RWPE2 (cell line): ENCODE data around the gene INO80B.

Experiments
- ATAC-seq: fragments of 200-7000 bp; cut with Tn5 transposase; 3 replicates; pipeline ENCODE4 v1.9.1; 2021; ENCODE audit warnings: low read depth
- DNase-seq: peaks from one replicate; pipeline ENCODE4 v3.0.0-alpha.2; 2020; ENCODE audit warnings: low spot score
- H3K27ac ChIP-seq: fragments of 450-650 bp; 2 replicates; pipeline ENCODE4 v1.5.1; 2017; ENCODE audit warnings: mild to moderate bottlenecking; ENCODE audit not compliant: poor library complexity, severe bottlenecking
- H3K27me3 ChIP-seq: fragments of 250-450 bp; sonication (Bioruptor Pico); 2 replicates; pipeline ENCODE4 v1.5.1; 2021; ENCODE audit warnings: mild to moderate bottlenecking, moderate library complexity; ENCODE audit not compliant: insufficient read depth, poor library complexity, severe bottlenecking
- H3K36me3 ChIP-seq: fragments of 250-450 bp; sonication (Bioruptor Pico); 2 replicates; pipeline ENCODE4 v1.5.1; 2020; ENCODE audit warnings: low read depth, mild to moderate bottlenecking, moderate library complexity
- H3K4me1 ChIP-seq: fragments of 250-450 bp; sonication (Bioruptor Pico); 2 replicates; pipeline ENCODE4 v1.5.1; 2021; ENCODE audit warnings: mild to moderate bottlenecking, moderate library complexity; ENCODE audit not compliant: insufficient read depth, poor library complexity, severe bottlenecking
- H3K4me3 ChIP-seq: fragments of 250-450 bp; sonication (Bioruptor Pico); 2 replicates; pipeline ENCODE4 v1.5.1; 2021; ENCODE audit warnings: mild to moderate bottlenecking, moderate library complexity; ENCODE audit not compliant: severe bottlenecking
- H3K9me3 ChIP-seq: fragments of 250-450 bp; sonication (Bioruptor Pico); 2 replicates; pipeline ENCODE4 v1.5.1; 2021; ENCODE audit warnings: mild to moderate bottlenecking, moderate library complexity; ENCODE audit not compliant: severe bottlenecking
- TF ChIP-seq, protein P1 (sequence below): fragments of 450-650 bp; IDR thresholded peaks from one replicate; pipeline ENCODE4 v1.5.1; 2017; ENCODE audit warnings: mild to moderate bottlenecking, moderate library complexity; ENCODE audit not compliant: poor library complexity, severe bottlenecking

The INO80B gene

DNA sequence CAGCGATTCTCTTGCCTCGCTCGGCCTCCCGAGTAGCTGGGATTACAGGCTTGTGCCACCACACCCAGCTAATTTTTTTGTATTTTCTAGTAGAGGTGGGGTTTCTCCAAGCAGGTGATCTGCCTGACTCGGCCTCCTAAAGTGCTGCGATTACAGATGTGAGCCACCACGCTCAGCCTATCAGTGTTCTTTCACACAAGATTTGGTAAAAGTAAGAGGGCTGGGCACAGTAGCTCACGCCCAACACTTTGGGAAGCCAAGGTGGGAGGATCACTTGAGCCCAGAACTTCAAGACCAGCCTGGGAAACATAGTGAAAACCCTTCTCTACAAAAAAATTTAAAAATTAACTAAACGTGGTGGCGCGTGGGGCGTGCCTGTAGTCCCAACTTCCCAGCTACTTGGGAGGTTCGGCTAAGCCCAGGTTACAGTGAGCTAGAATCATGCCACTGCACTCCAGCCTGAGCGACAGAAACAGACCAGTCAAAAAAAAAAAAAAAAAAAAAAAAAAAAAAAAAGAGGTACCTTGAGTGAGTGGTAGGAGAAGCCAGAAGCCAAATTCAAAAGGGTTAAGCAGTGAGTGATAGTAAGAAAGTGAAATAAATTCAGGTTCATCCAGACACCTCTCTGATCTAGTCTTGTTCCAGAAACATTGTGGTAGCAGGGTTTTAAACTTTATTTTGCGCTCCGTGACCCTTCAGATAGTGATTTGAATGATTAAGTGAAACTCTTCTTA is 16.6 kb downstream of the INO80B start:
- peaks cover 18% of the 10 kb centered on the region for H3K36me3 ChIP-seq
- H3K27me3 ChIP-seq, result no peaks in the 10 kb centered on the region
- H3K4me1 ChIP-seq, result peaks cover 3% of the 10 kb centered on the region
- no peaks in the 10 kb centered on the region for H3K9me3 ChIP-seq
- TF ChIP-seq, protein P1, sequence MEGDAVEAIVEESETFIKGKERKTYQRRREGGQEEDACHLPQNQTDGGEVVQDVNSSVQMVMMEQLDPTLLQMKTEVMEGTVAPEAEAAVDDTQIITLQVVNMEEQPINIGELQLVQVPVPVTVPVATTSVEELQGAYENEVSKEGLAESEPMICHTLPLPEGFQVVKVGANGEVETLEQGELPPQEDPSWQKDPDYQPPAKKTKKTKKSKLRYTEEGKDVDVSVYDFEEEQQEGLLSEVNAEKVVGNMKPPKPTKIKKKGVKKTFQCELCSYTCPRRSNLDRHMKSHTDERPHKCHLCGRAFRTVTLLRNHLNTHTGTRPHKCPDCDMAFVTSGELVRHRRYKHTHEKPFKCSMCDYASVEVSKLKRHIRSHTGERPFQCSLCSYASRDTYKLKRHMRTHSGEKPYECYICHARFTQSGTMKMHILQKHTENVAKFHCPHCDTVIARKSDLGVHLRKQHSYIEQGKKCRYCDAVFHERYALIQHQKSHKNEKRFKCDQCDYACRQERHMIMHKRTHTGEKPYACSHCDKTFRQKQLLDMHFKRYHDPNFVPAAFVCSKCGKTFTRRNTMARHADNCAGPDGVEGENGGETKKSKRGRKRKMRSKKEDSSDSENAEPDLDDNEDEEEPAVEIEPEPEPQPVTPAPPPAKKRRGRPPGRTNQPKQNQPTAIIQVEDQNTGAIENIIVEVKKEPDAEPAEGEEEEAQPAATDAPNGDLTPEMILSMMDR, result no peak
- ATAC-seq (no peak), DNase-seq (no peak)
- peak overlapping the region; percentile 42 for H3K4me3 ChIP-seq
- H3K27ac ChIP-seq, result peak overlapping the region; percentile 90

DNA sequence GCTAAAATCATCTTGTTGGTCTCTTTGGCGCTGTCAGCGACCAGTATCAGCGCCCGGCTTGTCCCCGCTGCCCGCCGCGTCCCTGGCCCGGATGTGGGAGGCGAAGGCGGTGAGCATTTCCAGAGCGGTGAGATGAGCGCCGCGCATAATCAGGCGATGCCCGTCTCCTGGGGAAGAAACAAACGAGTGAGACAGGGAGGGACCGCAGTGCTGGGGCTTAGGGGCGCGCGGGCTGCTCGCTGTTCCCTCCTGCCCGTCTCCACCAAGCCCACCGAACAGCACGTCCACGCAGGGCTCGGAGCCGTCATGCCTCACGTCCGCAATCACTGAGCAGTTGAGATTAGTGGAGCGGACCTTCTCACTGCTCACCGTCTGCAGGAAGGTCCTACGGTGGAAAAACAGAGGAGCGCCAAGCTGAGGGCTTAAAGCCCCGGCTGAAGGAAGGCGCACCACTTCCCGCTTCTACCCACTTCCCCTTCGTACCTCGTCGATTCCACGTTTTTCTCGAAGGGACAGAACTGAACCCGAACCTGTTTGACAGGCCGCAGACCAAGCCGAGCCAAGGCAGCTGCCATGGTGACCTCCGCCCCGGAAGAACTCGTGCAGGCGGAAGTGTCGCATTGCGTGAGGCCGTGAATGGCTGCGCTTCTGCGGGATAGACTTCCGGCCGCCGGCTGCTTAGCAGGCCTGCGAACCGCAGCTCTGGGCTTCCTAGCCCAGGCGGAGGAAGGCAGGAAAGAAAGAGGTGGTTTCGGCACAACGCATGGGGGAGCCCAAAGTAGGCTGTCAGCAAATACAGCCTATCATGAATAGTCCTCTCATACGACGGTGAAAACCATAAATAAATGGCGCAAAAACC is 17.4 kb downstream of the INO80B start, which contains the start of gene MRPL53:
Gene MRPL53 (minus strand): TSS at position 595 of the 859 bp plus-strand sequence. CDS start 20 bp downstream, at position 575.
- Histone ChIP-seq H3K4me1 (peaks cover 3% of the 10 kb centered on the region), H3K27ac (peak within 1 kb of the TSS; percentile 90), H3K4me3 (peak within 1 kb of the TSS; percentile 42), H3K36me3 (peaks cover 21% of the 10 kb centered on the region), H3K27me3 (no peaks in the 10 kb centered on the region), H3K9me3 (no peaks in the 10 kb centered on the region)
- ATAC-seq (peak; percentile 87), DNase-seq (peak; percentile 93)
- TF ChIP-seq, protein P1, result no peak

DNA sequence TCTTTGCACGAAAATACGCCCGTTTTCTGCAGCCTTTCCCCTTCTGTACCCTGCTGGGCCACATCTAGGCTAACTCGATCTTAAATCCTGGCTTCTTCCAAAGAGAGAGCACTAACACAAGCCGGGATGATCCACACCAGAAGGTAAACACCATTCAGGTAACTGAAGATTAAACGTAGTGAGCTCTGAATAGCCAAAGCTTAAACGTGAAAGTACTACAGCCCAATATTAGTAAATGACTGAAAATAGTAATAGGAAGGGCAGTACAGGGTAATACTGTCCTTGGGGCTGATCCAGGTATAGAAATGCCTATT is 18.0 kb downstream of the INO80B start:
- Histone ChIP-seq H3K27ac (peak overlapping the region; percentile 90), H3K4me3 (peak overlapping the region; percentile 42), H3K27me3 (no peaks in the 10 kb centered on the region), H3K9me3 (no peaks in the 10 kb centered on the region), H3K4me1 (peaks cover 3% of the 10 kb centered on the region), H3K36me3 (peaks cover 25% of the 10 kb centered on the region)
- DNase-seq (no peak), ATAC-seq (no peak; the same call in 1 of the 3 replicates)
- TF ChIP-seq, protein P1, result no peak

DNA sequence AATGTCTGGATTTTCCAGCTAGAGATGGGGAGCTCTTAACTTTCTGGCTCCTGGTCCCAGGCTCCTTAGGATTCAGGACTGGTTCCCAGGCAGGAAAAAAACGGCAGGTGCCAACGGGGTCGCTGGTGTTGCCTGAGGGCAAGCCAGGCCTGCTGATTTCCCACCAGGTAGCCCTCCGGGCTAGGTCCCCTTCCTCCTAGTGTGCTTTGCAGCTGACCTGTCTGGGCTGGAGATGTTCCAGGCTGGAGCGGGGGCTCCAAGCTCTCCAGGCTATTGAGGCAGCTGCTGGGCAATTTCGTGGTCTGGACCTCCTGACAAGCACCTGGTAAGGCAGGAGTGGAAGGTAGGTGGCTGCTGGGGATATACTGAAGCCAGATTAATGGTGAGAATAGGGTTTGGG is 19.6 kb downstream of the INO80B start:
- Histone ChIP-seq H3K27ac (no peak overlapping the region), H3K36me3 (peaks cover 31% of the 10 kb centered on the region), H3K4me3 (no peak overlapping the region), H3K4me1 (peaks cover 3% of the 10 kb centered on the region), H3K9me3 (no peaks in the 10 kb centered on the region), H3K27me3 (no peaks in the 10 kb centered on the region)
- TF ChIP-seq, protein P1, result no peak
- DNase-seq (no peak), ATAC-seq (no peak)
